ENCODE results near the gene ATP8A2. TPM values are rescaled to one million over a fixed set of nuclear protein-coding genes. Genes with fewer than 3 reads are reported as not detected.

ATP8A2 gene
- total and polyA plus RNA-seq, 9 of the 15 experiments (the other 6 are each of a cell fraction or from before 2014, with no cell fraction given): under 0.01 to 0.33 (median 0.06) TPM; not detected in 4

DNA sequence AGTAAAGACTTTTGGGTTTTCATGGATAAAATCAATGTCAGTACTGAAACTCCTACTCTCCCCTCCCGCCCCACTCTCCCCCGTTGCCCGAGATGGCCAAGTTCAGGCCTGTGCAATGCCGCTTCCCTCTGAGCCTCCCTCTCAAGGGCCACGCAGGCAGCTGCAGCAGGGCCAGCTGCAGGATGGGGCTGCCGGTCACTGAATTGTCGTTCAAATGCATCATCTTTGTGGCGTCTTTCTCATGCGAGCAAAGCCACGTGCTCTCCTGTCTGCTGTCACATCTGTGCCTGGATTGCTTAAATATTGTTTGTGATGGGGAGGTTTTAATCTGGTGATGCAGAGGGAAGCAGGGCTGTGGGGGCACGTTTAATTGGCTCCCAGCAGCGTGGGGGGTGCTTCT, 653.4 kb downstream of the ATP8A2 start:
- POLR2A ChIA-PET: no interaction called here
- Histone ChIP-seq H3K9me3 (replicated peaks; ENCODE audit: control insufficient read depth, insufficient read depth, low read depth, low read length) (no peaks in the 10 kb centered on the region), H3K4me3 (no peak overlapping the region), H2AFZ (ENCODE audit: low read depth, low read length) (no peak overlapping the region), H4K20me1 (replicated peaks; ENCODE audit: control insufficient read depth, insufficient read depth, low read length) (no peaks in the 10 kb centered on the region), H3K27ac (ENCODE audit: extremely low read depth, low read depth, low read length) (no peak overlapping the region), H3K27me3 (ENCODE audit: control insufficient read depth in 2 of 2, insufficient read depth in 2 of 2, low read length in 2 of 2) (peaks cover 0 to 19% of the 10 kb centered on the region in 2 experiments), H3K9me1 (ENCODE audit: control insufficient read depth, insufficient read depth, low read length) (no peaks in the 10 kb centered on the region), H3K9ac (ENCODE audit: insufficient read depth in 1 of 2, low read depth in 2 of 2, low read length in 2 of 2) (no peak overlapping the region), H3K79me2 (ENCODE audit: control insufficient read depth, insufficient read depth, low read length) (no peaks in the 10 kb centered on the region), H3K36me3 (ENCODE audit: control insufficient read depth, insufficient read depth, low read length) (no peaks in the 10 kb centered on the region), H3K4me1 (replicated peaks in 1 of 2; ENCODE audit: control insufficient read depth in 2 of 2, insufficient read depth in 2 of 2, low read length in 2 of 2) (no peaks in the 10 kb centered on the region), H3K4me2 (ENCODE audit: insufficient read depth, low read length) (no peak overlapping the region)
- CTCF ChIA-PET (ENCODE audit: low intra/inter-chr PET ratio): no interaction called here
- TF ChIP-seq ZNF384 (IDR thresholded peaks at IDR 0.05; ENCODE audit: low read depth, low read length) (no peak), NFRKB (IDR thresholded peaks at IDR 0.05; ENCODE audit: low read depth) (no peak), FOXM1 (IDR thresholded peaks at IDR 0.05; ENCODE audit: low read depth) (no peak), FOXM1 (CRISPR knock-in tag; IDR thresholded peaks at IDR 0.05; ENCODE audit: low read depth) (no peak), KLF10 (CRISPR knock-in tag; IDR thresholded peaks at IDR 0.05) (no peak), ZKSCAN1 (IDR thresholded peaks at IDR 0.05; ENCODE audit: low read depth, low read length) (no peak), PHF21A (IDR thresholded peaks at IDR 0.05; ENCODE audit: borderline replicate concordance, low read depth) (no peak), RBBP5 (IDR thresholded peaks at IDR 0.05; ENCODE audit: borderline replicate concordance, insufficient read depth, low read length, poor library complexity, severe bottlenecking) (no peak)
- TF ChIP-seq, protein P1, sequence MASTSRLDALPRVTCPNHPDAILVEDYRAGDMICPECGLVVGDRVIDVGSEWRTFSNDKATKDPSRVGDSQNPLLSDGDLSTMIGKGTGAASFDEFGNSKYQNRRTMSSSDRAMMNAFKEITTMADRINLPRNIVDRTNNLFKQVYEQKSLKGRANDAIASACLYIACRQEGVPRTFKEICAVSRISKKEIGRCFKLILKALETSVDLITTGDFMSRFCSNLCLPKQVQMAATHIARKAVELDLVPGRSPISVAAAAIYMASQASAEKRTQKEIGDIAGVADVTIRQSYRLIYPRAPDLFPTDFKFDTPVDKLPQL (IDR thresholded peaks at IDR 0.05; ENCODE audit: extremely low read depth, insufficient read length): no peak
- ATAC-seq: no peak
- no peak for DNase-seq (ENCODE audit: extremely low read depth in 1 of 4, low spot score in 3 of 4)
- no peak for FAIRE-seq
- BruUV-seq (replicated peaks): no TSS peak
- intact Hi-C loops (cut with micrococcal nuclease): no loop called here
- in situ Hi-C loops (cut with MboI): no loop called here
- WGBS (ENCODE audit: insufficient coverage, low coverage, missing lambda C conversion rate): 1% methylated on average over 8 of the region's 12 CpGs

Measured in K562 (cell line).